ENCODE results near the gene THAP4. TPM values are rescaled to one million over a fixed set of nuclear protein-coding genes. Genes with fewer than 3 reads are reported as not detected.

THAP4 gene
- polyA plus RNA-seq, 3 donors, result 38.4 to 51.2 (median 41.2) TPM

- H3K27ac ChIP-seq (ENCODE audit: low read depth, low read length), result no peak overlapping the region
- 87 to 92% (median 90%) methylated on average over 14 of the region's 14 CpGs for WGBS, 3 donors
These were observed 9.1 kb upstream of the THAP4 start for GRCh38 chr2:241645915-241646645.

- H3K27ac ChIP-seq (ENCODE audit: low read depth, low read length), result no peak overlapping the region
- 75 to 89% (median 89%) methylated on average over 26 of the region's 26 CpGs for WGBS, 3 donors
These were observed 8.3 kb upstream of the THAP4 start for GRCh38 chr2:241645056-241645914.

- H3K27ac ChIP-seq (ENCODE audit: low read depth, low read length), result no peak overlapping the region
- 35 to 62% (median 54%) methylated on average over 2 of the region's 2 CpGs for WGBS, 3 donors
These were observed 4.7 kb upstream of the THAP4 start for GRCh38 chr2:241641631-241642030.

- no peak overlapping the region for H3K27ac ChIP-seq (ENCODE audit: low read depth, low read length)
- 83 to 92% (median 92%) methylated on average over 8 of the region's 8 CpGs for WGBS, 3 donors
These were observed 3.3 kb upstream of the THAP4 start for GRCh38 chr2:241640165-241640795.

- no peak overlapping the region for H3K27ac ChIP-seq (ENCODE audit: low read depth, low read length)
- 92 to 95% (median 93%) methylated on average over 7 of the region's 7 CpGs for WGBS, 3 donors
These were observed 2.4 kb upstream of the THAP4 start for GRCh38 chr2:241639385-241639784.

GRCh38 chr2:241638940-241639339 is 2.0 kb upstream of the THAP4 start:
- 95 to 98% (median 98%) methylated on average over 14 of the region's 14 CpGs for WGBS, 3 donors
- H3K27ac ChIP-seq (ENCODE audit: low read depth, low read length), result no peak overlapping the region

- no peak overlapping the region for H3K27ac ChIP-seq (ENCODE audit: low read depth, low read length)
- WGBS, 3 donors, result 1% methylated on average over 58 to 67 of the region's 67 CpGs
These were observed 1.1 kb upstream of the THAP4 start for GRCh38 chr2:241637795-241638660.

- peak overlapping the region; percentile 42 for H3K27ac ChIP-seq (ENCODE audit: low read depth, low read length)
- 0% methylated on average over 77 to 97 of the region's 97 CpGs for WGBS, 3 donors
These were observed 558 bp downstream of the THAP4 start for GRCh38 chr2:241636182-241637017.

- no peak overlapping the region for H3K27ac ChIP-seq (ENCODE audit: low read depth, low read length)
- 15 to 21% (median 17%) methylated on average over 6 of the region's 6 CpGs for whole genome bisulfite sequencing, 3 donors
These were observed 1.2 kb downstream of the THAP4 start for GRCh38 chr2:241635756-241636155.

GRCh38 chr2:241633561-241633960 is 3.4 kb downstream of the THAP4 start:
- 88 to 91% (median 89%) methylated on average over 17 of the region's 17 CpGs for WGBS, 3 donors
- no peak overlapping the region for H3K27ac ChIP-seq (ENCODE audit: low read depth, low read length)

- WGBS, 3 donors, result 94 to 96% (median 96%) methylated on average over 39 of the region's 39 CpGs
- no peak overlapping the region for H3K27ac ChIP-seq (ENCODE audit: low read depth, low read length)
These were observed 4.3 kb downstream of the THAP4 start for GRCh38 chr2:241632478-241633325.

GRCh38 chr2:241629762-241630435 is 7.1 kb downstream of the THAP4 start:
- WGBS, 3 donors, result 81 to 84% (median 81%) methylated on average over 11 of the region's 11 CpGs
- H3K27ac ChIP-seq (ENCODE audit: low read depth, low read length), result no peak overlapping the region

- 89 to 93% (median 93%) methylated on average over 9 to 10 of the region's 10 CpGs for WGBS, 3 donors
- H3K27ac ChIP-seq (ENCODE audit: low read depth, low read length), result no peak overlapping the region
These were observed 9.3 kb downstream of the THAP4 start for GRCh38 chr2:241627675-241628074.

- WGBS, 3 donors, result 89 to 96% (median 93%) methylated on average over 6 of the region's 6 CpGs
- no peak overlapping the region for H3K27ac ChIP-seq (ENCODE audit: low read depth, low read length)
These were observed 16.6 kb downstream of the THAP4 start for GRCh38 chr2:241620419-241620769.

- H3K27ac ChIP-seq (ENCODE audit: low read depth, low read length), result no peak overlapping the region
- 91 to 95% (median 93%) methylated on average over 20 of the region's 20 CpGs for WGBS, 3 donors
These were observed 17.1 kb downstream of the THAP4 start for GRCh38 chr2:241619597-241620418.
